Urothelium cell line (cell line): ENCODE data around the gene PTMA.
"Not testable (repeated sequence)": the region's sequence is repeated elsewhere in the genome, so short reads cannot be mapped to it uniquely, and the experiment has no call there.

Source experiments
- DNase-seq: peaks from one replicate; pipeline ENCODE4 v3.0.0; 2011; ENCODE audit warnings: low spot score, mixed read lengths
- FAIRE-seq: peaks from 2 replicates; lab custom pipeline; 2011; peaks lifted over from hg19 to GRCh38; lab: Jason Lieb, UNC

PTMA gene

DNA sequence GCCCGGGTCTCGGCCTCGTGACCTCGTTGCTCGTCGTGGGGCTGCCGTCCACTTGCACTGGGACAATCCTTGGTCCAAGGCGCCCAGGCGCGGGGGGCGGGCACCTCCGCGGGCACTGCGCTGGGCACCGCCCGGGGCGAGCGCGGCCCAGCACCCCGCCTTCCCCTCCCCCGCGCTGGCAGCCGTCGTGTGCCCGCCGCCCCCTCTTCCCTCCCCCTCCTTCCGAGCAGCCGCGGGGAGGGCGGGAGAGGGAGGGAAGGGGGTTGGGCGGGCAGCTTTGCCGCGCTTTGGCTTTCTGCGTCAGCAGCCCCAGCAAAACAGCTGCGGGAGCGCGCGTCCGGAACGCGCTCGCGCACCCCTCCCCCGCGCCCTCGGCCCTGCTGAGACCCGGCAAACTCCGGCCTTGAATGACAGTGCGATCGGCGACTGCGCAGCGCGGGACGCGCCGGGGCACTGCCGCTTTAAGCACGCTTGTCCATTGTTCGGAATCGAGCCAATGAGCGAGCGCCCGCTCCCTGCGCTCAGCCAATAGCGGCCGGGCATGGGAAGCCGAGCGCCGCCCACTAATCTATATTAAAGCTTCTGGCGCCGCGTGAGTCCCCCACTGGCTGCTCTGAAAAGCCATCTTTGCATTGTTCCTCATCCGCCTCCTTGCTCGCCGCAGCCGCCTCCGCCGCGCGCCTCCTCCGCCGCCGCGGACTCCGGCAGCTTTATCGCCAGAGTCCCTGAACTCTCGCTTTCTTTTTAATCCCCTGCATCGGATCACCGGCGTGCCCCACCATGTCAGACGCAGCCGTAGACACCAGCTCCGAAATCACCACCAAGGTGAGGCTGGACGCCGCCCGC is at the start of gene PTMA:
Gene PTMA (plus strand): TSS at position 599 of the 846 bp plus-strand sequence. CDS start 182 bp downstream, at position 781.
- peak; percentile 96 for DNase-seq
- FAIRE-seq = peak; percentile 50

- not testable (repeated sequence) for FAIRE-seq, DNase-seq
Observed at GRCh38 chr2:231660073-231660472, 48.3 kb upstream of the PTMA start.

DNA sequence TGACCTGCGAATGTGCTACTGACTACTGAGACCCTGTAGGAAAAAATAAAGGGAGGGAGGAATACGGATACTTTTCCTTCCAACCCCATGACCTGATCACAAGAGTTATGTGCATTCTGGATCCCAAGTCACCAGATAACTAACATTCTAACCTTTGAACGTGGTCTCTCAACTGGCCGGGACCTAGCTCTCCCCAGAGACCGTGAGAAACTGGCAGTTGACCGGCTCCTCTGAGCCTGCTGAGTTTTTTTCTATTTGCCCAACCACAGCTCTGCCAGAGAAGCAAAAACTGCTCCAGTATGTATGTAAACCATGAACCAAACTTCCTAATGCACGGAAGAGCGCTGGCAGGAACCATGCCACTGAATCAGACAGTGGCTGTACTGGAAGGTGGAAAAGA is 47.5 kb upstream of the PTMA start:
- DNase-seq = no peak
- FAIRE-seq = no peak

GRCh38 chr2:231661422-231662027 is 46.8 kb upstream of the PTMA start:
- no peak for FAIRE-seq
- no peak for DNase-seq

DNA sequence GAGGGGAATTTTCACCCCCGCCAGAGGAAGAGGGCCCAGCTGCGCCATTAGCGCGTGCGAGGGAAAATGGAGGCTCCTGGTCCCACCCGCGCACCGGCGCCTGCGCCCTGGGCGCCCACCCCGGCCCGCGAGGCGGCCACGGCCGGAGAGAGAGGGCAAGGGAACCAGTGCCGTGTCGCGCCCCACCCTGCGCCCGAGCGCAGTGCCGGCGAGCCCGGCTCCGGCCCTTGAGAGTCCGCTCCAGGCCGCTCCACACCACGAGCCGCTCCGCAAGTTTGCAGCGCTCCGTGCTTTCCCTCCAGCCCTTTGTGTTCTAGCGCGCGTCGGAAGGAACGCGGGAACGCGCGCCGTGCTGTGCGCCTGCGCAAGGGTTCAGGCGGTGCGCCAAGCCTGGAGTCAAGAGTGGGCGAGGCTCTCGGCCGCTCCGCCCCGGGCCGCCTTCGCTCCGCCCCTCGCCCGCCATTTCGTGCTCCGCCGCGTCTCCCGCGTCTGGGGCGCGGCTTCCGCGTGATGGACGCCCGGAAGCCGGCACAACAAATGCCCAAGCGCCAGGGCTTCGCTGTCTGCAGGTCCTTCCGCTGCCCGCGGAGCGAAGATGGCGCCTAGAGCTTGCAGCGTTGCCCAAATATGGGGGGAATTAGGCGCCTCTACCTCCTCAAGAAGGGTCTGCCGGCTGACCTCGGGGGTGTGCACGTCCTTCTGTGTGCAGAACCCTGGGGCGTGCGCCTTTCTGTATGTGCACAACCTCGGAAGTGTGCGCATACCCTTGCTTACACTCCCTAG is 46.1 kb upstream of the PTMA start:
- DNase-seq (no peak), FAIRE-seq (no peak)

DNA sequence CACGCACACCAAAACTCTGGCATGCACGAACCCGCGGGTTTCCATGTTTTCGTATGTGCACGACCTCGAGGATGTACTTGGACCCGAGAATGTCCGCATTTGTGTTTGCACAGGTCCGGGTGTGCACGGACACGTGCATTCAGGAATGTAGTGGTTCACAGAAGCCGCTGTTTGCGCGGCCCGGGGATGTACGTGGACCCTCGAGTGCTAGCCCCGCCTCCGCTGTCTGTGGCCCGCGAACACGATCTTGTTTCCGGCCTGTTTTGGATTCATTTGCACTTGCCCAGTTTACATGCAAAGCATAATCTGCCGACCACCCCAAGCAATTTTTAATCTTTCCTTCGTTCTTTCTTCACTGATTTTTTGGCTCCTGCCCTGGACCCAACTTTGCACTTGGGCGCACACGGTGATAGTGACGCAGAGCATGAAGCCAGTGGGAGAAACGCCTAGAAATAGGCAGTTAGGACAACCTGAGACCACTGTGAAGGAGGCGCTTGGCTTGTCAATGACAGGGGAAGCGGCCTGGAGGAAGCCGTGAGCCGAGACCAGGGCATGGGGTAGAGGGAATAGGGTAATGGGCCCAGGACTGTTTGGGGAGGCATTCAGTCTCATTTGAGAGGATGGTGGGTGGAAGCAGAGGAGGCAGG is 45.4 kb upstream of the PTMA start:
- no peak for DNase-seq
- no peak for FAIRE-seq

GRCh38 chr2:231663458-231664212 is 44.7 kb upstream of the PTMA start:
- no peak for DNase-seq
- no peak for FAIRE-seq

GRCh38 chr2:231664727-231665126 is 43.6 kb upstream of the PTMA start:
- FAIRE-seq (no peak), DNase-seq (no peak)

DNA sequence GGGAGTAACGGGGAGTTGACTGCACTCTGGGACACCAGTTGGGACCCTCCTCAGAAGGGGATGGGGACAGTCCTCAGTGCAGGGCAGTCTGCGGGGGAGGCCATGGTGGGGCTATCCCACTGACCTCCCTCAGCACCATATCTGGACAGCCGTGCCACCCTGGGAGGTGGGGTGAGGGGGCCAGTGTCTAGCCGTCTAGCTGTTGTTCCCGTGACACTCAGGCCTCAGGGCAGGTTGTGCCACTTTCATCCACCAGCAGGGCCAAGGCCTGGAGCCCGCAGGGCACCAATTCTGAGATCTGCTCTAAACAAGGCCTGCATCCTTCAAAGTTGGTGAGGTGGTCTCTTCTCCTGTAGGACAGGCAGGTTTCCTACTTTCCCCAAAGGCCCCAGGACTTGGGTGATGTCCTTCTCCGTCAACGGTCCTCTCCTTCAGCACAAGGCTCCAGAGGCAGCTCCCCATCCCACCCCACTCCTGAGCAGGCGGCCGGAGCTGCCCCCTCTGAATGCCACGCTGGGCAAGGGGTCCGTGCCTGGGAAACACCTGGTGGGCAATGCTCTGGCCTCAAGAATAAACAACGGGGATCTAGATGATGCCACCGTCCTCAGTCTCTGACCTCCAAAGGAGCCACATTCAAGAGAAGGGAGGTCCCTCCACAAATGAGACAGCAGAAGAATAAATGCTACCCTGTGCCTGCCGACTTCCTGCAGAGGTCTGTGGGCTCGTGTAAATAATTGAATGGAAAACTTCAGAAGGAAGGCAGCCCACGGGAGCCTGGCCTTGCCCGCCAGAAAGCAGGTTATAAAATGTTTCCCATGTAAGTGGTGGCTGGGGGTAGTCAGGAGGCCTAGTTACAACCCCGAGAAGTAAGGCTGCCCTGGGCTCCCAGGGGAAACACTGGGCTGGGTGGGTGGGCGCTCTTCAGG is 42.8 kb upstream of the PTMA start:
- DNase-seq (no peak), FAIRE-seq (no peak)

GRCh38 chr2:231666171-231667095 is 41.9 kb upstream of the PTMA start:
- DNase-seq (peak; percentile 92), FAIRE-seq (no peak)

GRCh38 chr2:231667096-231667427 is 41.3 kb upstream of the PTMA start:
- FAIRE-seq (no peak), DNase-seq (no peak)

GRCh38 chr2:231667496-231667895 is 40.8 kb upstream of the PTMA start:
- FAIRE-seq (no peak), DNase-seq (no peak)

DNA sequence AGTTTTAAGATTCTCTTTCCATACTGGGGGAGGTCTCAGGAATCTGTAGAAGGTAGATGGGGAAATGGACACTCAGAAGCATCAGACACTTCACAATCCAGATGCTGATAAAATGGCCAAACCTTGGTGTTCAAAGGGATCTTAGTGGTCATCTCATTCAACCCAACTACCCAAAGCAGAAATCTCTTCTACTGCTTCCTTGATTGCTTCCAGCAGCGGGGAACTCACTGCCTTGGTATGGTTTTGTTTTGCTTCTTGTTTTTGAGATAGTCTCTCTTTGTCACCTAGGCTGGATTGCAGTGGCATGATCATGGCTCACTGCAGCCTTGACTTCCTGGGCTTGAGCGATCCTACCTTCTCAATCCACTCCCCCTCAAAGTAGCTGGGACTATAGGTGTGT is 39.3 kb upstream of the PTMA start:
- no peak for DNase-seq
- no peak for FAIRE-seq

GRCh38 chr2:231671270-231672050 is 36.9 kb upstream of the PTMA start:
- FAIRE-seq = no peak
- DNase-seq = no peak

- DNase-seq (peak; percentile 55), FAIRE-seq (no peak)
Observed at GRCh38 chr2:231672617-231673347, 35.5 kb upstream of the PTMA start.

DNA sequence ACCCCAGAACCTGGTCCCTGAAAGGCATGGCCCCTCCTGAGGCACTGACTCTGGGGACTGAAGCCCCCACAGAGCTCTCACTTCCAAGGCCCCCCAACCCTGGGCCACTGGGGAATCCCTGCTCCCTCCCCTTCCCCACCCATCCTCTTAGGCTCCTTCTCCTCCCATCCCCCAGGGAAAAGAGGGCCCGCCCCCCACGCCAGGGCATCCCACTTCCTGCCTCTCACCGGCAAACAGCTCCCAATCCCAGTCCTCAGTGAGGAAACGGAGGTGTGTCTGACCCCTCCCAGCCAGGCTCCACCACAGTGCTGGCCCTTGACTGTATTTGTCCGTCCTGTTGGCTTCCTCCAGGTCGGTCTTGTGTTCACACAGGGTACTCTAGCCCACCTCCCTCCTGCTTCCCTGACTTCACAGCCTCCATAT is 35.0 kb upstream of the PTMA start:
- FAIRE-seq = no peak
- peak; percentile 71 for DNase-seq
